Measurements from ENCODE around the gene GRM5.

DNA sequence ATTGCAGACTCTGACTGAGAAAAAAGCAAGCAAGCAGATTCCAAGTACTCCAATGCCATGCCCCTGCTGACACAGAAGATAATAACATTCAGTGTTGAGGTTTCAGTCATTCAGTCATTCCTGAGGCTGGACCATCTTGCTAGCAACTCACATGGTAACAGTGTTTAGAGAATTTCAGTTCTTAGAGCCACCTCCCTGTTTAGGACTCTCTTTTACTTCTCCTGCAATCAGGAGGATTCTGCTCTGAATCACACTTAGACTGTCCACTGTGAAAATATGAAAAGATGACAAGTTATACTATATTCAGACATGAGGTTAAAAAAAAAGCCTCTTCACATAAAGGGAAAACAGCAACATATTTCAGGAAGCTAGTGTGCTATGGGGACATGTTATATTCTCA lies 544.4 kb downstream of the GRM5 start:
- TF ChIP-seq EZH2 (IDR thresholded peaks at IDR 0.05; ENCODE audit: insufficient read depth, poor library complexity, severe bottlenecking) (no peak), EZH2phosphoT487 (IDR thresholded peaks at IDR 0.05; ENCODE audit: insufficient read depth, low read depth) (no peak)

Data from GM23248 (cell line).